H1 (cell line): ENCODE results near the gene COX5A. TPM values are rescaled to one million over a fixed set of nuclear protein-coding genes. Genes with fewer than 3 reads are reported as not detected.

Experiments used
- BRCA1 ChIP-seq: IDR thresholded peaks from 2 replicates; pipeline ENCODE4 v1.6.1; 2012; ENCODE audit warnings: low read depth, low read length, improper control_type of control experiment
- CEBPB ChIP-seq: IDR thresholded peaks from 2 replicates; pipeline ENCODE4 v1.6.1; 2012; ENCODE audit warnings: low read depth, low read length
- CHD2 ChIP-seq: IDR thresholded peaks from 2 replicates; pipeline ENCODE4 v1.6.1; 2012; ENCODE audit warnings: low read length, improper control_type of control experiment
- GTF2F1 ChIP-seq: IDR thresholded peaks from 2 replicates; pipeline ENCODE4 v1.6.1; 2012; ENCODE audit warnings: low read depth, low read length, improper control_type of control experiment, borderline replicate concordance
- KDM4A ChIP-seq: IDR thresholded peaks from one replicate; pipeline ENCODE4 v1.7.1; 2012; ENCODE audit warnings: low read depth, mild to moderate bottlenecking, moderate library complexity, low read length, inconsistent platforms; ENCODE audit not compliant: severe bottlenecking
- NANOG ChIP-seq: IDR thresholded peaks from 2 replicates; pipeline ENCODE4 v1.6.1; 2011; ENCODE audit warnings: low read length, low read depth, mild to moderate bottlenecking, inconsistent platforms; ENCODE audit not compliant: insufficient read depth, poor library complexity, severe bottlenecking
- POLR2AphosphoS5 ChIP-seq: IDR thresholded peaks from 2 replicates; pipeline ENCODE4 v1.6.1; 2011; ENCODE audit warnings: low read depth, low read length
- RAD21 ChIP-seq, 2 experiments: IDR thresholded peaks in 1 of 2; conservative IDR thresholded peaks in 1 of 2; 2 replicates each; pipeline ENCODE4 v1.6.1; 2011; ENCODE audit warnings: low read depth in 2 of 2, low read length in 2 of 2, improper control_type of control experiment in 1 of 2, inconsistent platforms in 1 of 2, mild to moderate bottlenecking in 1 of 2, moderate library complexity in 1 of 2
- SIN3A ChIP-seq, 2 experiments: IDR thresholded peaks in 1 of 2; conservative IDR thresholded peaks in 1 of 2; 2 replicates each; pipeline ENCODE4 v1.6.1; 2011 to 2012; ENCODE audit warnings: low read length in 2 of 2, improper control_type of control experiment in 1 of 2, low read depth in 1 of 2, mild to moderate bottlenecking in 1 of 2
- polyA plus RNA-seq, 7 experiments: library from polyadenylated mRNA; depleted of rRNA in 3 of 7; stranded (reverse) in 5 of 7; unstranded in 2 of 7; fragments of >200 nt in 5 of 7; fragments of 200-250 nt in 2 of 7; gene quantifications; 1 replicate in 5 of 7; 2 replicates in 1 of 7; 4 replicates in 1 of 7; pipeline versions ENCODE4 v1.2.1 to v1.2.3, GENCODE V29; 2011 to 2013; ENCODE audit warnings: missing spikeins in 2 of 7, mixed read lengths in 2 of 7
- total RNA-seq: library from RNA; stranded (reverse); fragmentation: NEBNext Ultra II Directional; extraction: Animal tissue kit (Norgen Biotek cat#: 25700); gene quantifications from 2 replicates; pipeline ENCODE4 v1.2.1, GENCODE V29; 2021
- TF ChIP-seq, protein P1 (sequence below): fragments of 300-600 bp; sonication (generic); IDR thresholded peaks from 2 replicates; pipeline ENCODE4 v1.7.1; 2012; ENCODE audit warnings: low read length, moderate library complexity, mild to moderate bottlenecking, inconsistent platforms; ENCODE audit not compliant: insufficient replicate concordance
- TF ChIP-seq, protein P2 (sequence below): IDR thresholded peaks from 2 replicates; pipeline ENCODE4 v1.6.1; 2011; ENCODE audit warnings: low read depth, mild to moderate bottlenecking, low read length; ENCODE audit not compliant: insufficient read depth

Gene COX5A
- total and polyA plus RNA-seq, 2 of the 8 experiments (the other 6 are each of a cell fraction or from before 2014, with no cell fraction given) = 270 to 367 TPM

DNA sequence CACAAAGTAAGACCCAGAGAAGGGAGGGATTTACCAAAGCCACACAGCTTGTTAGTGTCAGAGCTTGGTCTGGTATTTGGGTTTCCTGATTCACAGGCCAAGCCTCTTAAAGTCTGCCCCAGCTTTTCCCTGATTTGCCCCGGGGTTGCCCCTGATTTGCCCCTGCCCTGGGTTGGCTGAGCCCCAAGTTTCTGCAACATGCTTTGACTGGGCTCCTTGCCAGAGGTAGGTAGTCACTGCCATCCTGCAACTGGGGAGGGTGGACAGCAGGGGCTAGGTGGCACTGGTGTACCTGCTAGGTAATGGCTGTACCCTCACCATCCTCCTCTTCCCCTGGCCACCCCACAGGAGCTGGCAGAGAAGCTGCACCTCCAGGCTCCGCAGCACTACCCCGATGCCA, 45.6 kb downstream of the COX5A start (continued):
- TF ChIP-seq, protein P1, sequence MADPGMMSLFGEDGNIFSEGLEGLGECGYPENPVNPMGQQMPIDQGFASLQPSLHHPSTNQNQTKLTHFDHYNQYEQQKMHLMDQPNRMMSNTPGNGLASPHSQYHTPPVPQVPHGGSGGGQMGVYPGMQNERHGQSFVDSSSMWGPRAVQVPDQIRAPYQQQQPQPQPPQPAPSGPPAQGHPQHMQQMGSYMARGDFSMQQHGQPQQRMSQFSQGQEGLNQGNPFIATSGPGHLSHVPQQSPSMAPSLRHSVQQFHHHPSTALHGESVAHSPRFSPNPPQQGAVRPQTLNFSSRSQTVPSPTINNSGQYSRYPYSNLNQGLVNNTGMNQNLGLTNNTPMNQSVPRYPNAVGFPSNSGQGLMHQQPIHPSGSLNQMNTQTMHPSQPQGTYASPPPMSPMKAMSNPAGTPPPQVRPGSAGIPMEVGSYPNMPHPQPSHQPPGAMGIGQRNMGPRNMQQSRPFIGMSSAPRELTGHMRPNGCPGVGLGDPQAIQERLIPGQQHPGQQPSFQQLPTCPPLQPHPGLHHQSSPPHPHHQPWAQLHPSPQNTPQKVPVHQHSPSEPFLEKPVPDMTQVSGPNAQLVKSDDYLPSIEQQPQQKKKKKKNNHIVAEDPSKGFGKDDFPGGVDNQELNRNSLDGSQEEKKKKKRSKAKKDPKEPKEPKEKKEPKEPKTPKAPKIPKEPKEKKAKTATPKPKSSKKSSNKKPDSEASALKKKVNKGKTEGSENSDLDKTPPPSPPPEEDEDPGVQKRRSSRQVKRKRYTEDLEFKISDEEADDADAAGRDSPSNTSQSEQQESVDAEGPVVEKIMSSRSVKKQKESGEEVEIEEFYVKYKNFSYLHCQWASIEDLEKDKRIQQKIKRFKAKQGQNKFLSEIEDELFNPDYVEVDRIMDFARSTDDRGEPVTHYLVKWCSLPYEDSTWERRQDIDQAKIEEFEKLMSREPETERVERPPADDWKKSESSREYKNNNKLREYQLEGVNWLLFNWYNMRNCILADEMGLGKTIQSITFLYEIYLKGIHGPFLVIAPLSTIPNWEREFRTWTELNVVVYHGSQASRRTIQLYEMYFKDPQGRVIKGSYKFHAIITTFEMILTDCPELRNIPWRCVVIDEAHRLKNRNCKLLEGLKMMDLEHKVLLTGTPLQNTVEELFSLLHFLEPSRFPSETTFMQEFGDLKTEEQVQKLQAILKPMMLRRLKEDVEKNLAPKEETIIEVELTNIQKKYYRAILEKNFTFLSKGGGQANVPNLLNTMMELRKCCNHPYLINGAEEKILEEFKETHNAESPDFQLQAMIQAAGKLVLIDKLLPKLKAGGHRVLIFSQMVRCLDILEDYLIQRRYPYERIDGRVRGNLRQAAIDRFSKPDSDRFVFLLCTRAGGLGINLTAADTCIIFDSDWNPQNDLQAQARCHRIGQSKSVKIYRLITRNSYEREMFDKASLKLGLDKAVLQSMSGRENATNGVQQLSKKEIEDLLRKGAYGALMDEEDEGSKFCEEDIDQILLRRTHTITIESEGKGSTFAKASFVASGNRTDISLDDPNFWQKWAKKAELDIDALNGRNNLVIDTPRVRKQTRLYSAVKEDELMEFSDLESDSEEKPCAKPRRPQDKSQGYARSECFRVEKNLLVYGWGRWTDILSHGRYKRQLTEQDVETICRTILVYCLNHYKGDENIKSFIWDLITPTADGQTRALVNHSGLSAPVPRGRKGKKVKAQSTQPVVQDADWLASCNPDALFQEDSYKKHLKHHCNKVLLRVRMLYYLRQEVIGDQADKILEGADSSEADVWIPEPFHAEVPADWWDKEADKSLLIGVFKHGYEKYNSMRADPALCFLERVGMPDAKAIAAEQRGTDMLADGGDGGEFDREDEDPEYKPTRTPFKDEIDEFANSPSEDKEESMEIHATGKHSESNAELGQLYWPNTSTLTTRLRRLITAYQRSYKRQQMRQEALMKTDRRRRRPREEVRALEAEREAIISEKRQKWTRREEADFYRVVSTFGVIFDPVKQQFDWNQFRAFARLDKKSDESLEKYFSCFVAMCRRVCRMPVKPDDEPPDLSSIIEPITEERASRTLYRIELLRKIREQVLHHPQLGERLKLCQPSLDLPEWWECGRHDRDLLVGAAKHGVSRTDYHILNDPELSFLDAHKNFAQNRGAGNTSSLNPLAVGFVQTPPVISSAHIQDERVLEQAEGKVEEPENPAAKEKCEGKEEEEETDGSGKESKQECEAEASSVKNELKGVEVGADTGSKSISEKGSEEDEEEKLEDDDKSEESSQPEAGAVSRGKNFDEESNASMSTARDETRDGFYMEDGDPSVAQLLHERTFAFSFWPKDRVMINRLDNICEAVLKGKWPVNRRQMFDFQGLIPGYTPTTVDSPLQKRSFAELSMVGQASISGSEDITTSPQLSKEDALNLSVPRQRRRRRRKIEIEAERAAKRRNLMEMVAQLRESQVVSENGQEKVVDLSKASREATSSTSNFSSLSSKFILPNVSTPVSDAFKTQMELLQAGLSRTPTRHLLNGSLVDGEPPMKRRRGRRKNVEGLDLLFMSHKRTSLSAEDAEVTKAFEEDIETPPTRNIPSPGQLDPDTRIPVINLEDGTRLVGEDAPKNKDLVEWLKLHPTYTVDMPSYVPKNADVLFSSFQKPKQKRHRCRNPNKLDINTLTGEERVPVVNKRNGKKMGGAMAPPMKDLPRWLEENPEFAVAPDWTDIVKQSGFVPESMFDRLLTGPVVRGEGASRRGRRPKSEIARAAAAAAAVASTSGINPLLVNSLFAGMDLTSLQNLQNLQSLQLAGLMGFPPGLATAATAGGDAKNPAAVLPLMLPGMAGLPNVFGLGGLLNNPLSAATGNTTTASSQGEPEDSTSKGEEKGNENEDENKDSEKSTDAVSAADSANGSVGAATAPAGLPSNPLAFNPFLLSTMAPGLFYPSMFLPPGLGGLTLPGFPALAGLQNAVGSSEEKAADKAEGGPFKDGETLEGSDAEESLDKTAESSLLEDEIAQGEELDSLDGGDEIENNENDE = no peak
- TF ChIP-seq, protein P2, sequence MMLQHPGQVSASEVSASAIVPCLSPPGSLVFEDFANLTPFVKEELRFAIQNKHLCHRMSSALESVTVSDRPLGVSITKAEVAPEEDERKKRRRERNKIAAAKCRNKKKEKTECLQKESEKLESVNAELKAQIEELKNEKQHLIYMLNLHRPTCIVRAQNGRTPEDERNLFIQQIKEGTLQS = no peak
- no peak for TF ChIP-seq KDM4A
- TF ChIP-seq NANOG = no peak
- no peak for TF ChIP-seq BRCA1
- no peak for TF ChIP-seq SIN3A (conservative IDR thresholded peaks at IDR 0.05 in 1 of 2, IDR thresholded peaks at IDR 0.05 in 1 of 2; ENCODE audit: low read depth in 1 of 2, low read length in 2 of 2)
- no peak for TF ChIP-seq POLR2AphosphoS5
- no peak for TF ChIP-seq RAD21 (IDR thresholded peaks at IDR 0.05 in 1 of 2, conservative IDR thresholded peaks at IDR 0.05 in 1 of 2; ENCODE audit: low read depth in 2 of 2, low read length in 2 of 2)
- no peak for TF ChIP-seq CEBPB
- no peak for TF ChIP-seq CHD2
- no peak for TF ChIP-seq GTF2F1
